Measurements from ENCODE around the gene CCR5.

CCR5 gene

GRCh38 chr3:46412786-46413298, 42.1 kb downstream of the CCR5 start:
- TF ChIP-seq CTCF (IDR thresholded peaks at IDR 0.05; ENCODE audit: low read depth, low read length, missing control alignments) = no peak
- H3K4me3 ChIP-seq (replicated peaks; ENCODE audit: low read depth, low read length) = no peak overlapping the region
- DNase-seq (ENCODE audit: extremely low read depth, low read depth) = no peak

- TF ChIP-seq CTCF (IDR thresholded peaks at IDR 0.05; ENCODE audit: low read depth, low read length, missing control alignments) = no peak
- no peak for DNase-seq (ENCODE audit: extremely low read depth, low read depth)
- no peak overlapping the region for H3K4me3 ChIP-seq (replicated peaks; ENCODE audit: low read depth, low read length)
Observed at GRCh38 chr3:46413951-46414350, 43.2 kb downstream of the CCR5 start.

GRCh38 chr3:46414739-46415138, 44.0 kb downstream of the CCR5 start:
- no peak for DNase-seq (ENCODE audit: extremely low read depth, low read depth)
- TF ChIP-seq CTCF (IDR thresholded peaks at IDR 0.05; ENCODE audit: low read depth, low read length, missing control alignments) = no peak
- H3K4me3 ChIP-seq (replicated peaks; ENCODE audit: low read depth, low read length) = no peak overlapping the region

GRCh38 chr3:46416125-46416810, 45.5 kb downstream of the CCR5 start:
- no peak overlapping the region for H3K4me3 ChIP-seq (replicated peaks; ENCODE audit: low read depth, low read length)
- no peak for DNase-seq (ENCODE audit: extremely low read depth, low read depth)
- TF ChIP-seq CTCF (IDR thresholded peaks at IDR 0.05; ENCODE audit: low read depth, low read length, missing control alignments) = no peak

GRCh38 chr3:46416811-46417510, 46.2 kb downstream of the CCR5 start:
- DNase-seq (ENCODE audit: extremely low read depth, low read depth) = no peak
- no peak for TF ChIP-seq CTCF (IDR thresholded peaks at IDR 0.05; ENCODE audit: low read depth, low read length, missing control alignments)
- no peak overlapping the region for H3K4me3 ChIP-seq (replicated peaks; ENCODE audit: low read depth, low read length)

GRCh38 chr3:46417841-46418611, 47.3 kb downstream of the CCR5 start:
- H3K4me3 ChIP-seq (replicated peaks; ENCODE audit: low read depth, low read length) = no peak overlapping the region
- TF ChIP-seq CTCF (IDR thresholded peaks at IDR 0.05; ENCODE audit: low read depth, low read length, missing control alignments) = no peak
- DNase-seq (ENCODE audit: extremely low read depth, low read depth) = no peak

All from HFF-Myc (cell line).